ENCODE measurements around the gene RALBP1.

- no peak for TF ChIP-seq ZNF384 (IDR thresholded peaks at IDR 0.05)
- no peak for TF ChIP-seq SUZ12 (IDR thresholded peaks at IDR 0.05)
- no peak for TF ChIP-seq FOXA1 (IDR thresholded peaks at IDR 0.05)
- no peak for TF ChIP-seq FOXM1 (IDR thresholded peaks at IDR 0.05; ENCODE audit: borderline replicate concordance)
- TF ChIP-seq SP1 (IDR thresholded peaks at IDR 0.05): no peak
- TF ChIP-seq CTBP1 (IDR thresholded peaks at IDR 0.05; ENCODE audit: borderline replicate concordance): no peak
- no peak for TF ChIP-seq BHLHE40 (IDR thresholded peaks at IDR 0.05; ENCODE audit: borderline replicate concordance)
- no peak for TF ChIP-seq PKNOX1 (IDR thresholded peaks at IDR 0.05)
- no peak for TF ChIP-seq TARDBP (IDR thresholded peaks at IDR 0.05)
- TF ChIP-seq FOXK2 (IDR thresholded peaks at IDR 0.05): no peak
Observed at GRCh38 chr18:9565407-9565806, 90.1 kb downstream of the RALBP1 start.
